OCI-LY1 (cell line): ENCODE measurements around the gene EBF4.

Experiments
- H2AFZ ChIP-seq: fragments of 200-600 bp; sonication (generic), shearing (Covaris generic); 2 replicates; pipeline ENCODE4 v1.6.0; 2014; ENCODE audit warnings: antibody characterized with exemption, mild to moderate bottlenecking, low read length
- H3F3A ChIP-seq: fragments of 200-600 bp; sonication (generic), shearing (Covaris generic); 2 replicates; pipeline ENCODE4 v1.6.0; 2014; ENCODE audit warnings: mild to moderate bottlenecking, antibody characterized with exemption, low read length, moderate library complexity; ENCODE audit not compliant: insufficient read depth
- H3K27ac ChIP-seq: fragments of 200-600 bp; sonication (generic); 2 replicates; pipeline ENCODE4 v1.5.1; 2014; ENCODE audit warnings: low read length, mixed run types, mild to moderate bottlenecking, low read depth; ENCODE audit not compliant: poor library complexity, severe bottlenecking
- H3K27me3 ChIP-seq: fragments of 200-600 bp; sonication (generic); 2 replicates; pipeline ENCODE4 v1.6.0; 2014; ENCODE audit warnings: antibody characterized with exemption, mild to moderate bottlenecking, low read length, moderate library complexity; ENCODE audit not compliant: insufficient read depth
- H3K36me3 ChIP-seq: fragments of 200-600 bp; sonication (generic); 2 replicates; pipeline ENCODE4 v1.6.1; 2014; ENCODE audit warnings: mild to moderate bottlenecking, antibody characterized with exemption, low read length, moderate library complexity, mixed read lengths; ENCODE audit not compliant: insufficient read depth
- H3K4me1 ChIP-seq: fragments of 200-600 bp; sonication (generic); 2 replicates; pipeline ENCODE4 v1.5.1; 2014; ENCODE audit warnings: mild to moderate bottlenecking, low read length, moderate library complexity; ENCODE audit not compliant: insufficient read depth, severe bottlenecking
- H3K4me2 ChIP-seq: fragments of 200-600 bp; sonication (generic), shearing (Covaris generic); 2 replicates; pipeline ENCODE4 v1.6.1; 2014; ENCODE audit warnings: low read length
- H3K4me3 ChIP-seq: fragments of 200-600 bp; sonication (generic); 2 replicates; pipeline ENCODE4 v1.5.1; 2014; ENCODE audit warnings: low read length, low read depth, mild to moderate bottlenecking, mixed read lengths; ENCODE audit not compliant: poor library complexity, severe bottlenecking
- H3K79me2 ChIP-seq: fragments of 200-600 bp; shearing (Covaris generic); 2 replicates; pipeline ENCODE4 v1.6.1; 2016; ENCODE audit warnings: mixed run types, low read length, mixed read lengths; ENCODE audit not compliant: insufficient read depth
- H3K9ac ChIP-seq: fragments of 200-600 bp; sonication (generic), shearing (Covaris generic); 2 replicates; pipeline ENCODE4 v1.6.1; 2014; ENCODE audit warnings: mild to moderate bottlenecking, low read length, mixed read lengths
- H3K9me2 ChIP-seq: fragments of 200-600 bp; sonication (generic), shearing (Covaris generic); 2 replicates; pipeline ENCODE4 v1.6.1; 2014; ENCODE audit warnings: low read depth, mild to moderate bottlenecking, low read length, mixed read lengths
- H3K9me3 ChIP-seq: fragments of 200-600 bp; shearing (Covaris generic); 2 replicates; pipeline ENCODE4 v1.6.1; 2014; ENCODE audit warnings: low read length, mixed read lengths
- H4K20me1 ChIP-seq: fragments of 200-600 bp; sonication (generic), shearing (Covaris generic); 2 replicates; pipeline ENCODE4 v1.6.0; 2016; ENCODE audit warnings: mild to moderate bottlenecking, low read length; ENCODE audit not compliant: insufficient read depth
- CTCF ChIP-seq: fragments of 200-600 bp; sonication (generic), shearing (Covaris generic); IDR thresholded peaks from 2 replicates; pipeline ENCODE4 v1.5.1; 2017; ENCODE audit warnings: mild to moderate bottlenecking, antibody characterized with exemption, low read length, moderate library complexity, mixed read lengths
- EZH2 ChIP-seq: fragments of 200-600 bp; sonication (generic), shearing (Covaris generic); IDR thresholded peaks from 2 replicates; pipeline ENCODE4 v1.8.0; 2017; ENCODE audit warnings: borderline replicate concordance, mixed run types, mild to moderate bottlenecking, antibody characterized with exemption, low read length, moderate library complexity, mixed read lengths

EBF4 gene

GRCh38 chr20:2652724-2653555 is 39.6 kb upstream of the EBF4 start:
- Histone ChIP-seq H2AFZ (no peak overlapping the region), H4K20me1 (0 out of 2 replicates have a peak, but pooled peaks cover 2% of the 10 kb centered on the region)

GRCh38 chr20:2653556-2654383 is 38.8 kb upstream of the EBF4 start:
- H3K36me3 ChIP-seq = peaks cover 59% of the 10 kb centered on the region

More at GRCh38 chr20:2652724-2653555, 39.6 kb upstream of the EBF4 start:
- no peaks in the 10 kb centered on the region for H3K9me2 ChIP-seq
- H3K27ac ChIP-seq = peak overlapping the region; percentile 78
- TF ChIP-seq CTCF (no peak), EZH2 (no peak)
- H3K4me1 ChIP-seq = peaks cover 34% of the 10 kb centered on the region
- peak overlapping the region; percentile 97 for H3K4me2 ChIP-seq
- no peaks in the 10 kb centered on the region; the same call in 1 of the 2 replicates for H3F3A ChIP-seq
- H3K79me2 ChIP-seq = peaks cover 25% of the 10 kb centered on the region
- peak overlapping the region; percentile 100 for H3K4me3 ChIP-seq
- H3K36me3 ChIP-seq = peaks cover 51% of the 10 kb centered on the region
- no peaks in the 10 kb centered on the region for H3K9me3 ChIP-seq
- no peaks in the 10 kb centered on the region for H3K27me3 ChIP-seq
- H3K9ac ChIP-seq = peak overlapping the region; percentile 89

More at GRCh38 chr20:2653556-2654383, 38.8 kb upstream of the EBF4 start:
- H3K9ac ChIP-seq = peak overlapping the region; percentile 89
- H3K9me3 ChIP-seq = no peaks in the 10 kb centered on the region
- no peaks in the 10 kb centered on the region for H3K9me2 ChIP-seq
- H3K27me3 ChIP-seq = no peaks in the 10 kb centered on the region
- H4K20me1 ChIP-seq = 0 out of 2 replicates have a peak, but pooled peaks cover 2% of the 10 kb centered on the region
- H3F3A ChIP-seq = peaks cover 7% of the 10 kb centered on the region; the same call in 1 of the 2 replicates
- no peak overlapping the region for H2AFZ ChIP-seq
- peak overlapping the region; percentile 78 for H3K27ac ChIP-seq
- H3K4me3 ChIP-seq = peak overlapping the region; percentile 100
- TF ChIP-seq CTCF = no peak
- no peak for TF ChIP-seq EZH2
- peaks cover 25% of the 10 kb centered on the region for H3K79me2 ChIP-seq
- H3K4me2 ChIP-seq = peak overlapping the region; percentile 97
- H3K4me1 ChIP-seq = peaks cover 34% of the 10 kb centered on the region
